Erythroblast (primary cell): ENCODE data around the gene ZBTB7B.

Source experiments
- GATA1 ChIP-seq: IDR thresholded peaks from 2 replicates; pipeline ENCODE4 v1.6.1; 2011; ENCODE audit warnings: low read depth, mild to moderate bottlenecking, control low read depth, low read length, moderate library complexity
- POLR2A ChIP-seq: IDR thresholded peaks from 2 replicates; pipeline ENCODE4 v1.6.1; 2011; ENCODE audit warnings: mild to moderate bottlenecking, low read length

DNA sequence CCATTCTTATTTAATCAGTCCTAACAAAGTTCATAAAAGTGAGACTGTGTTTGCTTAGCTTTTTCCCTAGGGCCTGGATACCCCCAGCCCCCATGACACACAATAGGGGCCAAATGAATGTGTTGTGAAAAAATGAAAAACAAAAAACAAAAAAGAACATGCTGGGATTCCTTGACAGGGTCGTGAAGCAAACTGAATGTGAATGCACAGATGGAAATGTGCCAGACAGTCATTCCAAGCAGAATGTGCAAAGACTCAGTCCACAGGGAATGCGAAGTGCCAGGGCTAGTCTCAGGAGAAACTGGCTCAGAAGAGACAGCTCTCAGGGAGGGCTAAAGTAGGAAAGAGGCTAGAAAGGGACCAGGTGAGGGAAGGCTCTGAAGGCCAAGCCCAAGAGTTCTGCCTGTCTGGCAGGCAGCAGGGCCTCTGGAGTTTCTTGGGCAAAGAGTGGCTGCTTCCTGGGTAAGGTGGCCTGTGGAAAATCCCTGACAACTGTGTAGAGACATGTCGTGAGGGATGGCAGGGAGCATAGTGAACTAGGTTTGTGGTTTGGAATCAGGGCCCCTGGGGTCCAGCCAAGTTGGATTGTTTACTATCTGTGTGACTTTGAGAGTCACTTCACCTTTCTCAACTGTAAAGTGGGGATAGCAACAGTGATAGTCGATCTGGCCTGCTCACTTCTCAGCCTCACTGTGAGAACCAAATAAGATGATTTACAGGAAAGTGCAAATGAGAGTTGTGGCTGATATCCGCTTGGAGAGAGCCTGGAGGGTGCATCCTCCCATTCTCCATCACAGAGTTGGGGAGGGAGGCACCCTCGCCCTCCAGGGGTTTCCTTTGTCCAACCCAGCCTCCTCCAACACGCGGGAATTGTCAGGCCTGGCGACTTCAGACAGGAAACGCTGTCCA lies 47.3 kb downstream of the ZBTB7B start:
- TF ChIP-seq POLR2A (no peak), GATA1 (no peak)
